ENCODE results near the gene WFDC8.

The WFDC8 gene

DNA sequence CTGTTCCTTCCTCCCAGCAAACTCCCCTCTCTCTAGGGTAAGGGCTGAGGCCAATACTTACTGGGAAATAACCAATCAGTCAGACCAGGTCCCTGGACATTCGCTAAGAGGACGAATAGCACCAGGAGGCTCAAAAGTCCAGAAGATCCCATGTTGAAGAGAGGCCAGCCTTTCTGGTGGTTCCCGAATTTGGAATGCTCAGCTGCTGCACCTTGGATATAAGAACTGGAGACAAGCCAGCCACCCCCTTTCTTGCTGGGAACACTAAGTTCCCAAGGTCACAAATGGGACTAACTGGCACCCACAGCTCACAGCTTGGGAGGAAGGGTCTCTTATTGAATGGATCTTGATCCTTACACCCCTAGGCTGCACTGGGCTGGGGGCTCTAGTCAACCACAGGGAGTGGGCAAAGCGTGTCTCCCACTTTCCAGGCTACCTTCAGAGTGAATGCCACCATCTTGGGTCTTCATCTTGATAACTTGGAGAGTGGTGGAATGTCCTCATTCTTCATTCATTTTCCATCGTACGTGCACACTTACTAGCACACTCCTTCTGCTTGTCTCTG, 31.8 kb downstream of the WFDC8 start, which contains the start of gene EPPIN:
TSS of gene EPPIN (minus strand) at position 196 of the 565 bp plus-strand sequence. CDS start at position 152, 44 bp downstream.
- DNase-seq, result no peak

DNA sequence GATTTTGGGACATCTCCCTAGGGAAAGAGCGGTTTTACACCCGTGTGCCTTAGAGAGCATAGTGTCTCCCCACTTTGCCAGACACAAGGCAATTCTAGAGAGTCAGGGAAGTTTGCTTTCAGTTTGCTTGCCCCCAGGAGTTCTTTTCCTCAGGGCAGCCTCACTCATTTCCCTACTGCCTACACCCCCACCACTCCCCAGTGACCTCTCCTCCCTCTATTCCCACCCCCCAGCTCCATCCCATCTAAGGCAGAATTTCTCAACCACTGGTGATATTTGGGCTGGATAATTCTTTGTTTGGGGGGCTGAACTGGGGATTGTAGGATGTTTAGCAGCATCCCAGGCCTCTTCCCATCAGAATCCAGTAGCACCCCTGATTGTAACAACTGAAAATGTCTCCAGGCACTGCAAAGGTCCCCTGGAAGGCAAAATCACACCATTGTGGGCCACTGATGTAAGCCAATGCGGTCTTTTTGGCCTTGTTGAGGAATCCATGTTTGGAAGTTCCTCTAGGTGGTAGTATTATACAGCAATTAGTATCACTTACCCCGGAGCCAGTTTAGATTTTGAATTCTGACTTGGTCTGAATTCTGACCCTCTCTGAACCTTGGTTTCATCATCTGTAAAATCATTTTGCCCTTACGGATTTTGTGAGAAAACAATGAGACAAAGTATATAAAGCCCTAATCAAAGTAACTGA, 33.2 kb downstream of the WFDC8 start:
- DNase-seq, result no peak

DNA sequence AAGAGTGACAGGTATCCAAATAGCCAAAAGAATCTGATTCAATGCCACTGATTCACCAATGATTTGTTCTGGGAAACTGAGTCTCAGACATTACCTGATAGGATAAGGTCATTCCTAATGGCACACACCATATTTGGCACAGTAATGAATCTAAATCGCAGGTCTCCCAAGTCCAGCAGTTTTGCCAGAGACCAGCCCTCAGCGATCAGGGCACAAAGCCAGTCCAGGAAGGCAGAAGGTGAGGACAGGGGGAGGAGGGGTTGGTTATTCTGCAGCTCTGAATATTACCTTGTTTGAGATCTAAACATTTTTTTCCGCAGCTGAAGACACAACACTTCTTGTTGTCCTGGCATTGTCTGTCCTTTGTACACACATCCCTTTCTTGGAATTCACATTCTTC, 33.7 kb downstream of the WFDC8 start:
- DNase-seq, result no peak

DNA sequence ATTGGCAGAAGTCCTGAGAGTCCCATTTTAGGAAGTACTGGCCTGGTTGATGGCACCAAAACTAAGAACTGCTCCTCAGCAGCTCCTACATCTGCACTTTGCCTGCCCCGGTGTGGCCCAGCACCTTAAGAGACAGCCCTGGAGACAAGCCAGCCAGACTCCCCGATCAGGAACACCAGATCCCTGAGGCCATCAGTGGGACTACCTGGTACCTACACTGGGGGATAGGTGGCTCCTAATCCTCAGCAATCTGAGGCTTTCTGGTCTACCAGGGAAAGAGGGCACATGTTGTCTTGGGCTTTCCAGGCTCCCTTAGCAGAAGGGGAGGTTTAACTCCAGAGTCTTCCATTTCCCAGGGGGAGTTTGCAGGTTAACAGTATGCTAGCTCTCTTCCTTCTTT, 39.7 kb downstream of the WFDC8 start, which contains the start of gene WFDC6:
TSS of gene WFDC6 (minus strand) at position 101 of the 400 bp plus-strand sequence. CDS start at position 26, 75 bp downstream.
- DNase-seq, result no peak

- DNase-seq, result no peak
Observed at GRCh38 chr20:45538209-45538799, 40.8 kb downstream of the WFDC8 start.

- DNase-seq, result no peak
Observed at GRCh38 chr20:45527294-45527693, 51.8 kb downstream of the WFDC8 start.

- DNase-seq, result no peak
Observed at GRCh38 chr20:45523821-45524220, 55.3 kb downstream of the WFDC8 start.

- no peak for DNase-seq
Observed at GRCh38 chr20:45518282-45518681, 60.8 kb downstream of the WFDC8 start.

- no peak for DNase-seq
Observed at GRCh38 chr20:45515147-45515913, 63.8 kb downstream of the WFDC8 start, which contains the start of gene SPINT3. Gene SPINT3 (minus strand): TSS chr20:45515622. CDS start chr20:45515608, 14 bp downstream.

- no peak for DNase-seq
Observed at GRCh38 chr20:45510242-45510862, 68.7 kb downstream of the WFDC8 start.

- DNase-seq, result no peak
Observed at GRCh38 chr20:45509091-45509490, 70.0 kb downstream of the WFDC8 start.

DNA sequence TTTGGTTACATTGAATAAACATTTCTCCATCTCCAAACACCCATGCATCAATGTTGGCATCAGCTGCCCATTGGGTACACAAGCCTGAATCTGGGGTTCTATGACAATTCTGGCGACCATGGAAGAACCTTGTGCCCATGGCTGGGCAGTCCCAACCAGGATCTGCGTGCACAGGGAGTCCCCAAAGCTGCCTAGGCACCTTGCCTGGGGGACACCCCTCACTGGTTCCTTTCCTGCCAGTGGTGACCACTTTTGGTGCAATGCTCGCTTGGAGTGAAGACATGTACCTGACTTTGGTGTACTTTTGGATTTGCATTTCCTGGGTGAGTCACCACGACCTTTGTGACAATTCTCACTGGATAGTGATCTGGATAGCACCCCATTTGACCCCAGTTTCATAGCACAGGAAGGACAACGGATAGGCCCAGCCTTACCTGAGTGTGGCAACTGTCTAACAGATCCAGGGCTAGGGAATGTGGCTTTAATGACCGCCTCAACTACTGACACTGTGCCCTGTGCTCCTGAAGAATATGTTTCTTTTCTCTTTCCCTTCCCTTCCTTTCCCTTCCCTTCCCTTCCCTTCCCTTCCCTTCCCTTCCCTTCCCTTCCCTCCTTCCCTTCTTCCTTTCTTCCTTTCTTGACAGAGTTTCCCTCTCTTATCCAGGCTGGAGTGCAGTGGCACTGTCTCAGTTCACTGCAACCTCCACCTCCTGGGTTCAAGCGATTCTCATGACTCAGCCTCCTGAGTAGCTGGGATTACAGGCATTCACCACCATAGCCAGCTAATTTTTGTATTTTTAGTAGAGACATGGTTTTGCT, 70.8 kb downstream of the WFDC8 start:
- DNase-seq, result no peak

DNA sequence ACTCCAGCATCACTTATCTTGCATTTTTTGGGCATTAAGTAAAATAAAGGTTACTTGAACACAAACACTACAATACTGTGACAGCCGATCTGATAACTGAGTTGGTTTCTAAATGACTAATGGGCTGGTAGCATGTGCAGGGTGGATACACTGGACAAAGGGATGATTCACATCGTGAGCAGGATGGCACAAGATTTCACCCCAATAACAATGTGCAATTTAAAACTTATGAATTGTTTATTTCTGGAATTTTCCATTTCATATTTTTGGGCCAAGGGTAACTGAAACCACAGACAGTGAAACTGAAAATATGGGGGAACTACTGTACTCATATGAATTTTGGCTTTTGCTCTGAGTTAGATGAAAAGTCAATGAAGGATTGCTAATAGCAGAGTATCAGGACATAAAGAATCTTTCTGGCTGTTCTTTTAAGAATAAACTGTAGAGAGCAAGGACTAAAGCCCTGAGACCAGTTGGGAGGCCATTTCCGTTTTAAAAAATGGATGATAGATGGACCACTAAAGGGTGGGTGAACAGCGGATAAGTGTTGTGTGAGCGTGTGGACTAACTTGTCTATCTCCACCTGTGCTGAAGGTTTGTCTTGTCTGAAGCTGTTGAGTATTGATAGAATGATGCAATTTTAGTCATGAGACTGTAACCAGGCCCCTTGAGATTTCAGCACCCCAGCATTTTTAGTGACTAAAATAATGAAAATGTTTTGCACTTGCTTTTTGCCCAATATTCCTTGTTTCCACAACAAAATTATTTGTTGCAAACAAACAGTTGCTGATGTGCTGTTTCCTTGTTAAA, 71.9 kb downstream of the WFDC8 start:
- no peak for DNase-seq

DNA sequence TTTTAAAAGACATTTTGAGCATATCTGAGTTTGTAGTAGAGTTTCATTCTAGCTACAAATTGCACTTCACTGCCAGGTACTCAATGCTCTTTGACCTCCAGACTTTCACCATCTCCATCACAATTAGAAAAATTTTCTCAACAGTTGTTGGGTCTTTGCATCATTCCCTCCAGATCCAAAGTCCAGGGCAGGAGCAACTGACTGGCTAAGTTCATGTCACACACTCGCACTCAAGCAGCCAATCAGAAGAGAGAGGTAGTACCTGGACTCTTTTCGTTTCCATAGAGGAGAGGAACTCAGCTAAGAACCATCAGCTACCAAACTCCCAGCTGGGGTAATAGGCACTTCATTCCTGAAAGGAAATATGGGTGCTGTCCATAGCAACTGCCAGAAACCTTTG, 72.7 kb downstream of the WFDC8 start:
- no peak for DNase-seq

GRCh38 chr20:45503403-45503802, 75.7 kb downstream of the WFDC8 start:
- no peak for DNase-seq

GRCh38 chr20:45502561-45502960, 76.5 kb downstream of the WFDC8 start:
- no peak for DNase-seq

All from activated CD4-positive, alpha-beta T cell treated with anti-CD3 and anti-CD28 coated beads, Interleukin-2, amount 50 U/mL, for 4 hours (primary cell).